Measurements from ENCODE around the gene PCED1B.
"Not testable (repeated sequence)": the region's sequence is repeated elsewhere in the genome, so short reads cannot be mapped to it uniquely, and the experiment has no call there.

The PCED1B gene

DNA sequence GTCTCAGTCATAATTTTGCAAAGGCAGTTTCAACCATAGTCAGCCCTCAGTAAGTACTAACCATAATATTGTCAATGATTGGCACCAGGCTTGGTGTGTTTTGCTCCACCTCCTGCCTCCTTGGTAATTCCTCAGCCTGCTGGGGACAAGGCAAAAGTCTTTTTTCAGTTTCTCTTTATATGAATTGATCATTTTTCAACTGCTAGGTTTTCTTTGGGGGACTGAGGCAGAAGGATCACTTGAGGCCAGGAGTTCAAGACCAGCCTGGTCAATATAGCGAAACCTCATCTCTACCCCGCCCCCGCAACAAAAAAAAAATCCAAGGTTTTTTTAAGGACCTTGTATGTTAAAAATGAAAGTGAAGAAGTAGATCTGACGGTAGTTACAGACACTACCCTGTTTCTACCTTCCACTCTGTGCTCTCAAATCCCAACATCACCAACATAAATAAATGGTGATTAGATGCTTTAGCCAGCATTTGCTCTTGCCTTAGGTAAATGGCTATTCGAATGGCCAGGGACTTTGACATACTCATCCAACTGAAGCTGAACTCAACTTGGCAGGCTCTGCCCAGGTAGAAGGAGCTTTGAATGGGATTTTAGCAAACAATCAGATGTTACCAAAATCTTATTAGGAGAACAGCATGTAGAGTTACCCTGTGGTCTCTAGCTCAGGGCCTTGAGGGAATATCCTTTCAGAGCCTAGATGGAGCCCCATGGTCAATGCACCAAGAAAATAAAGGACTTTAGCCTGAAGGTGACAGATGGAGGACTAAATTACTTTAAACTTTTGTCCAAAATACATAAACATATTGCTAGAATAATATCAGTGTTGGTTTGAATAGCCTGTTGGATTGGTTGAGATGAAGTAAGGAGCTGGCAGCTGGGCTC, 127.3 kb downstream of the PCED1B start:
- DNase-seq (ENCODE audit: low spot score): no peak

DNA sequence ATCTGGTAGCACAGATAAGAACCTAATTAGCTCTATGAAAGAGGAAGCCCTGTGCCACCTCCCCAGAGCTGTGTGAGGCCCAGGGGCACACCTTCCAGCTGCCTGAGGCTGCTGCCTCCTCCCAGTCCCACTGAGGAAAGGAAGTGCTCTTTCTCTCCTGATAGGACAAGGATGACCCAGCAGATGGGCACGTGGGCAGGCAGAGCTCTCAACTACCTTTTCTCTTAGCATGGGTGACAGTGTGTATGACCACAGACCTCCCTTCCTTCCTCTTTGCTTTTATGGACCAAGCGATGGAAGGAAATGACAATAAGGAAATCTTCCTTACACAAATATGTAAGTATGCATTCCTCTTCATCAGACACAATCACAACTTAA, 127.9 kb downstream of the PCED1B start:
- no peak for DNase-seq (ENCODE audit: low spot score)

DNA sequence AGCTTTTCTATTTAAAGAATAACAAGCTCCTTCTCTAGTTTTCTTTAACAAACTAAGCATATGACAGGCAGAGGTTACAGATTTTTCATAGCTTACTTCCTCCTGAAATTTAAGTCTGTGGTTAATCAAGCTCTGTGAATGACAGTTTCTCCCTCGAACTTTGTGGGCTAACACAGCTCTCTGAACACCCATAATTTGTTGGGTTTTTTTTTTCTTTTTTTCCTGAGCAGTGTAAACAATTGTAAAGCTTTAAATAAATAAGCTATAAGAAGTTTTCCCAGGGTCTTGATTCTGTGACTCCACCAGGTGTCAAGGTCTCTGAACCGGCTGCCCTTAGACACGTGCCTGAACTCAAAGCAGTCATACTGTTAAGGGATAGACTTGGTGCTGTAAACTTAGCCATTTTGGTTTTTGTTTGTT, 128.4 kb downstream of the PCED1B start:
- DNase-seq (ENCODE audit: low spot score): no peak

DNA sequence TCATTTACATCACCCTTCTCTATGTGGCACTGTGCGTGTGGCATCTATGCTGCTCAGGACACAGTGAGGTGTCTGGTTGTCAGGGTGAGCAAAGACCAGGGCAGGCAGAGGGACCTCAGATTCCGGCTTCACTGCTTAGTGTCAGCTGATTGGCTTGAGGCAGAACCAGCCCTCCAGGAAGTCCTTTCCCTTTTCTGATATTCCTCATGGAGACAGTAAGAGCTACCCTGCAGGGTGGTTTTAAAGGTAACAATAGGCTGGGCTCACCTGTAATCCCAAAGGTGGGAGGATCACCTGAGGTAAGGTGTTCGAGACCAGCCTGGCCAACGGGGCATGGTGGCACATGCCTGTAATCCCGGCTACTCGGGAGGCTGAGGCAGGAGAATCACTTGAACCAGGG, 129.6 kb downstream of the PCED1B start:
- no peak for DNase-seq (ENCODE audit: low spot score)

DNA sequence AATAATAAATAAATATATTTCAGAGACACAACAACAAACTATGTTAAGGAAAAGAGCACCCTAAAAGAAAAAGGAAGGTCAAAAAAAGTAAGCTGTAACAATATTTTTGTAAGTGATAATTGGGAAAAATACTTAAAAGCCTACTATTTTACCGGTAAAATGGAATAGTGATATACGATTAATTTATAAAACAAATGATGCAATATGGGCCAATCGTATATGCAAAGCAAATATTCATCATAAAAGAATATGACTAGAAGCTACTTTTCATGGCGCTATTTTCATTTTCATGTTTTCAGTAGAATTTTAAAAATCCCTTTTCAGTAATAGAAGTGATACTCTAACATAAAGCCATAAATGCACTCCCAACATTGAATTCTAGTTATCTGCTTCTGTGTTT, 131.4 kb downstream of the PCED1B start:
- no peak for DNase-seq (ENCODE audit: low spot score)

DNA sequence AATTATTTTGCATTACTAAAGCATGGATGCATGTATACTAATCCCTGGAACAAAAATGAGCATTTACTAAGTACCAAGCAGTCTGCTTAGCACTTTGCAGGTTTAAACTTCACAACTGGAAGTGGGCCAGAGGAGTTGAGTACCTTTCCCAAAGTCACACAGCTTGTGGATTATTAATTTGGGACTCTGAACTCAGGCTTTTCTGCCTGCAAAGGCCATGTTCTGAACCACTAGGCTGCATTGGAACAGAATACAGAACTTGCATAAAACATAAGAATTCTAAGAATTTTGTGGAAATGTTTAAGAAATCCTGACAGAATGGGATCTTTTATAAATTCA, 133.2 kb downstream of the PCED1B start:
- no peak for DNase-seq (ENCODE audit: low spot score)

DNA sequence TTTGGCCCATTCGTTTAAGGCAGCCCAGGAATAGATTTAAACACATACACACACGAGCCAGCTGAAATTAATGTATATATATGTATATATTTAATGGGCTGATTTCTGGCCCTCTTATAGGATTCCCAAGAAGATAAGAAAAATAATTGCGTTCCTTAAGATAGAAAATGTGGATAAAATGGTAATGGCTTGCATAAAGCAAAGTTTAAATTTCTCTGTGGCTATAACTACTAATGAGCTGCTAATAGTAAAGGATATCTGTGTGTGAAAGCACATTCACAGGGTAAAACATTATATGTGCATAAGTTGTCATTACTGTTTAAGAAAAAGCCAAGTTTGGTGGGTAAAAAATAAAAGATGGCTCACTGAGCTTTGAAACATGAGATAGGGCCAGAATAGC, 134.0 kb downstream of the PCED1B start:
- no peak for DNase-seq (ENCODE audit: low spot score)

DNA sequence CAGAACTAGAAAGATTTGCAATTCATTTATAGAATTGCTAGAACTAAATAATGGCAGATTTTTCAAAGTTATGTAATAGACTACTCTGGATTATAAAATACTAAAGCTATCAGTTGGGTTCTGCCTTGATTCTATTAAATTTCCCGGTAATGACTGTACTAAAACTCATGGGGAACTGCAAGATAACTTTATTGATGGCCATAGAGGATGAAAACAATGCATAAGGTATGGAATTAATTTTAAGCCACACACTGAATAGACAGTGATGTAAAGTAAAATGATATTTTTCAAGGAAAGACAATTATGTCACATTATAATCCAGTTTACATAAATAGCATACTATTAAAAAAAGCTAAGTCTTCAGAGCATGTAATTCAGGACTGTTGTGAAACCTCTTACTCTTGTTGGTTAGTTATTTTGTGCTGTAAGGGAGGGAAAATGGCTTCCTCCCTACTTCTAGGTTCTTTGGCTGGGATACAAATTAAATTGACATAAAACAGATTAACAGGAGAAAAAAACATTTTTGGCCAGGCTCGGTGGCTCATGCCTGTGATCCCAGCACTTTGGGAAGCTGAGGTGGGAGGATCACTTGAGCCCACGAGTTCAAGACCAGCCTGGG, 134.7 kb downstream of the PCED1B start:
- no peak for DNase-seq (ENCODE audit: low spot score)

DNA sequence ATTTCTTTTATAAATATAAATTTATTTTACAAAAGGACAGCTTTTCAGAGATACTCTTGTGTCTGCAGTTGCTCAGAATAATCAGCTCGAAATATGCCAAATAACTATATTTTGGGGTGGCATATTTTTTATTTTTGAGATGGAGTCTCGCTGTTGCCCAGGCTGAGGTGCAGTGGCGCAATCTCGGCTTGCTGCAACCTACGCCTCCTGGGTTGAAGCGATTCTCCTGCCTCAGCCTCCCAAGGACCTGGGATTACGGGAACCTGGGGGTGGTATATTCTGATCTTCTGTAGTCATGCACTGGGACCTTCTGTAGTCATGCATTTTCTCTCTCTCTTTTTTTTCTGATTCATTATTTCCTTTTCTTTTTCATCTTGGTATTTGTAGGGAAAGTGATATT, 135.3 kb downstream of the PCED1B start:
- no peak for DNase-seq (ENCODE audit: low spot score)

DNA sequence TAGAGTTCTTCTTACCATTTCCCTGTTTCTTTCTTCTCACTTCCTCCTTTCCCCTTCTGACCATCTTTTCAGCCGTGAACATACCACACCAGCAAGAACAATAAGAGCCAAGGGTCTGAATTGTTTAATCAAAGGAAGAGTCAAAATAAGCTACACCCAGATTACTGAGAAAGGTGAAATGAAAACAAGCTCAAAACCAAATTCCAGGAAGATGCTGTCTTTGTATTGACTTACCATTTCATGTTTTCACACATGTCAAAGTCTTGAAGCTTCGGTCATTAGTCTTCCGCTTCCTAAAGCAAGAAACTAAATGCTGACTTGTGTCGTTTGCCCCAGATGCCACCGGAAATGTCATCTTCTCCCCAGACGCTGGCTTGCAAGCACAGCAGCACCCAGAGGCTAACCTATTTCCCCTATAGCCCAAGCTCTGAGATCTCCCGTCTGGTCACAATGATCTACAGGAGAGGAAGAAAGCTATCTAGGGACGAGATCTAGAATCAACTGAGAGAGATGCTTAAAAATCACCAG, 136.8 kb downstream of the PCED1B start:
- no peak for DNase-seq (ENCODE audit: low spot score)

DNA sequence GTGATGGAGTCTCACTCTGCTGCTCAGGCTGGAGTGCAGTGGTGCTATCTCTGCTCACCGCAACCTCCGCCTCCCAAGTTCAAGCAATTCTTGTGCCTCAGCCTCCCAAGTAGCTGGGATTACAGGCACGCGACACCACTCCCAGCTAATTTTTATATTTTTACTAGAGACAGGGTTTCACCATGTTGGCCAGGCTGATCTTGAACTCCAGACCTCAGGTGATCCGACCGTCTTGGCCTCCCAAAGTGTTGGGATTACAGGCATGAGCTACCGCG, 138.1 kb downstream of the PCED1B start:
- DNase-seq (ENCODE audit: low spot score): not testable (repeated sequence)

DNA sequence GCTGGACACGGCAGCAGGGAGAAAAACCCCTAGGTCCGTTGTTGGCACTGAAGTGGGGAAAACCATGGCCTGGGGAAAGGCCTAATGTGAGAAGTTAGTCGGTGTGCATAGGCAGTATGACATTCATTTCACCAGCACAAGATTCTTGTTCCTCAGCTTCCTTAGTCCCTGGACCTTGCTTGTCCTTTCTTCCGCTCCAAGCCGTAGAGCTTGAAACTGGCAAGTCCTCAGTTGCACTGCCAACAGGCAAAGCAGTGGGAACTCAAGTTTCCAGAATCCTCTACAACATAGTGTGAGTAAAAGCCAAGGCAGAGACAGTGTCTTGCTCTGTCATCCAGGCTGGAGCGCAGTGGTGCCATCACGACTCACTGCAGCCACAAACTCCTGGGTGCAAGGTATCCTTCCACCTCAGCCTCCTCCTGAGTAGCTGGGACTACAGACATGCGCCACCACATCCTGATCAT, 138.8 kb downstream of the PCED1B start:
- DNase-seq (ENCODE audit: low spot score): no peak

DNA sequence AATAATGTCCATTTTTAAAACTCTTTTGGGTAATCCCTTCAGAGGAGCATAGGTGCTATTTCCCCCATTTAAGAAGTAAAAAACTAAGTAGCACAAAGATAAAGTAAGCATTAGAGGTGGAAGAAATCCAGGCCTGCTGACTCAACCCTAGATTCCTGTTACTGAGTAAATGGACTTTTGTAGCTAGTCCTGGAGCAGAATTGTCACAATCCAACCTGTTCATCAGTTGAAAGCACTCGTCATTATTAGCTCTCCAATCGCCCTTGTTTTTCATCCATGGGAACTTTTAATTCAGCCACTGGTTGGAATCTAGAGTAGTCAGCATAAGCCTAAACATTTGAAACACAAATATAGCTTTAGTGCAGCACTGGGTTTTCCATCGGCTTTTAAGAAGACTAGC, 139.8 kb downstream of the PCED1B start:
- no peak for DNase-seq (ENCODE audit: low spot score)

DNA sequence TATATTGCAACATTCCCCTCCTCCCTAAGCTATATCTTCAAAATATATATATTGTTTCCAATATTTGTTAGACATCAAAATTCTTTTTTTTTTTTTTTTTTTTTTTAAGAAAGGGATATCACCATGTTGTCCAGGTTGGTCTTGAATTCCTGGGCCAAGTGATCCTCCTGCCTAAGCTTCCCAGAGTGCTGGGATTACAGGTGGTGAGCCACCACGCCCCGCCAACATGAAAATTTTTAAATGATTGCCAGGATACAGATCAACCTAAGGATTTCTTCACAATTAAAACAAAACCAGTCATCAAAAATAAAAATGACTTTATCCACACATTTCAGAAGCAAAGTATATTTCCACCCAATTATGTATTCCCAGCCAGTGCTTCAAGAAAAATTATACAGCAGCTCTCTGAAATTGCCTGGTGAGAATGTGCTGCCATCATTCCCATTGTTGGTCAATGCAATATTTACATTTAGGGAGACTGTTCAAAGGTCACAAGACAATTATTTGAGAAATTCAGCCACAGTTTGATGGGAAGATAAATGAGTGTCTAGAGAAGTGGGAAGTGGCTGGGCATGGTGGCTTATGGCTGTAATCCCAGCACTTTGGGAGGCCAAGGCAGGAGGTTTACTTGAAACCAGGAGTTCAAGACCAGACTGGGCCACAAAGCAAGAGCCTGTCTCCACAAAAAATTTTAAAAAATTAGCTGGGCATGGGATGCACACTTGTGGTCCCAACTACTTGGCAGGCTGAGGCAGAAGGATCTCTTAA, 142.0 kb downstream of the PCED1B start:
- no peak for DNase-seq (ENCODE audit: low spot score)

DNA sequence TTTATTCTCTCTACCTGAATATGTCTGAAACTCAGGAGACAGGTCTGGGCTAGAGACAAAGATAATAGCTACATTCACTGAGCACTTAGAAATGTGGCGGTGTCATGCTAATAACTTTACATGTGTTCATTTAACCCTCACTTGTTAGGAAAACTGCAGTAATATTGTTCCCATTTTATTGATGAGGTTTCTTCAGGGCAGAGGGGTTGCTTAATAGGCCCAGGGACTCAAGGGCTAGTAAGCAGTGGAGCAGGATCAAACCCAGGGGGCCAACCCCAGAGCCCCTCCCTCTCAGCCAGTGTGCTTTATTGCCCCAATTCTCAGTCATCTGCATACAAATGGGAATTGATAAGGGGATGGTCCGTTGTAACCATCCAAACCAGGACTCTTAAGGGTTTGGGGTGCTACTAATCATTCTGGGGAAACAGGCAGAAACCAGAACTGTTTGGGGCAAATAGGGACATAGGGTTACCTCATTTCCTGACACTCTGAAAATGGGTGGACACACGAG, 143.2 kb downstream of the PCED1B start:
- DNase-seq (ENCODE audit: low spot score): no peak

DNA sequence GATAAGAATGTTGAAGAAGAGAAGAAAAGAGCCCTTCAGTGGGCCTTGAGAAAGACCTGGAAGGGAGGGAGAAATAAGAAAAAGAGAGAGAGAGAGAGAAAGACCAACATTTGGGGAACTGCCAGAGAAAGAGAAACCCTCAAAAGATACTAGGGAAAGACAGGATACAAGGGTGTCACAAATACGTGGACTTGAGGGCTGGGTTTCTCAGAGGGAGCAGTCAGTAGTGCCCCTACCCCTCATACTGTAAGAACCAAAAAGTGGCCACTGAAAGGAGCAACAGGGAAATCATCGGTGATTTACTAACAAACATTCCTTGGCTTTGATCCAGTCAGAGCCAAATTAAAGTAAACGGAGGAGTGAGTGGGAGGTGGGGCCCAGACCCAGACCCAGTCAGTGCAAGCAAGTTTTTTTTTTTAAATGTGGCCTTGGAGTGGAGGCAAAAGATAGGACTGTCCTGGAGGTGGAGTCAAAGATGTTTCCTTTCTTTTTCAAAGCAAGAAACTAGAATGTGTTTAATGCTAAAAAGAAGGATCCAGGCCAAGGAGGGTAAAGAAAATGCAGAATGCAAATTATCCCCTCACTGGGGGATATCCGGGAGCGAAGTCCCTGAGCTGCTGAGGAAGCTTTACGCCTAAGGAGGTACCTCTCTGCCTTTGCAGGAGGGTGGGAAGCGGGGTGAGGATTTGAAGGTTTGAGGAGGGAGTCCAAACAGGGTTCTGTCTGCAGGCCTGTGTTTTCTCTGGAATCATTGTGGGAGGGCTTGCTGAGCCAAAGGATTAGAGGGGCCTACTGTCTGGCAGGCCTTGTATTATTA, 143.8 kb downstream of the PCED1B start:
- DNase-seq (ENCODE audit: low spot score): no peak

DNA sequence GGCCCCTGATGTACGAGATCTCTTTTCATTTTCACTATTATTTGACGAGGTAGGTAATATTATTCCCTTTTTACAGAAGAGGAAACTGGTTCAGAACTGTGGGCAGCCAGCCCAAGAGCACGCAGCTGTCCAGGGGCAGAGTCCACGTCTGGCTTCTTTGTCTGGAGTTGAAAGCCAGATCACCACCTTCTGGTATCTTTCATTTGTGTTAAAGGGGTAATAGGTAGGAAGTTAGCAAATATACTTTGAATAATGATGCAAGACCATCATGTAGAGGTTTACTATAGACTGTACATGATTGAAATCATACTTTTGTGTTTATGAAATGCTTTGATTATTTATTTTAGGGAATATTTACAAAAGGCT, 144.4 kb downstream of the PCED1B start:
- DNase-seq (ENCODE audit: low spot score): no peak

DNA sequence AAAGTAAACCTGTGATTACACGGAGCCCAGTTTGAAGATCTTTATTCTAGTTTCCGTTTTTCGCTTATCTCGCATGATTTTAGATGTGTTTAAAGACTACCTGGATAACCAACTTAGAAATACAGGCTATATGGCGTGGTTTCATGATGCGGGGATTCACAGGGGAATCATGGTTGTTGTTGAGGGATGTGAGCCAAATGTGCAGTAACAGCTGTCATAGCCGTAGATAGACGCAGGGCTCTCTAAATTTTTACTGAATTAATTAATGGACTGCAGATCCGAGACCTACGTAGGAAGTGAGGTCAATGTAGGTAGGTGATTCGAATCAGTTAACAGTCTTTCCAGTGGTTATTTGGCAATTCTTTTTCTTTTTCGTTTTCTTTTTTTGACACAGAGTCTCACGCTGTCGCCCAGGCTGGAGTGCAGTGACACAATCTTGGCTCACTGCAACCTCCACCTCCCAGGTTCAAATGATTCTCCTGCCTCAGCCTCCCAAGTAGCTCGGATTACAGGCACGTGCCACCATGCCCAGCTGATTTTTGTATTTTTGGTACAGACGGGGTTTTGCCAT, 145.2 kb downstream of the PCED1B start:
- no peak for DNase-seq (ENCODE audit: low spot score)

DNA sequence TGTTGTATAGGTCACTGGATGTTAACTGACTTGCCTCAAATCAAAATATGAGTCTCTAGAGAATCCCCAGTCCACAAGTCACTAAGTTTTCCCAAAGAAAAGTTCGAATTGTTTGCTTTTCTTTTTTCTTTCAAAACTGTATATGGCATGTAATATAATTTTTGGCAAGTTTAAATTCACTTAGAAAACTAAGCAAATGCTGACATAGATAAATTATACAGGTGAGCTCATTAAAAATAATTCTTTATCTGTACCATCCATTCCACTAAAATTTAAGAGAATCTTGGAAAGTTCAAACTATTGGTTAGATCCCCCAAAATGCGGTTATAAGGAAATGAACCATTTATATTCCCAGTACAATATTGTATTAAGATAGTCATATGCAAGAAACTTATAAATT, 145.9 kb downstream of the PCED1B start:
- DNase-seq (ENCODE audit: low spot score): no peak

DNA sequence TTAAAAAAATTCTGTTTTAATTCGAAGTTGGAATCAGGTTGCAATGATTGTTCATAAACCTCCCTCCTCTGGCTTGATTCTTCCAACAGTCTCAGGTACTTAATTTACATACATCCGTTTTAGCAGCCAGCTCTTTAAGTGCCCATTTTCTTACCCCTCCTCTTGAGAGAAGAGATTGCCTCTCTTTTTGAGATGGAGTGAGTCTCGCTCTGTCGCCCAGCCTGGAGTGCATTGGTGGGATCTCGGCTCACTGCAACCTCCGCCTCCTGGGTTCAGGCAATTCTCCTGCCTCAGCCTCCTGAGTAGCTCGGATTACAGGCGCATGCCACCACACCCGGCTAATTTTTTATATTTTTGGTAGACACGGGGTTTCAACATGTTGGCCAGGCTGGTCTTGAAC, 146.8 kb downstream of the PCED1B start:
- DNase-seq (ENCODE audit: low spot score): no peak

DNA sequence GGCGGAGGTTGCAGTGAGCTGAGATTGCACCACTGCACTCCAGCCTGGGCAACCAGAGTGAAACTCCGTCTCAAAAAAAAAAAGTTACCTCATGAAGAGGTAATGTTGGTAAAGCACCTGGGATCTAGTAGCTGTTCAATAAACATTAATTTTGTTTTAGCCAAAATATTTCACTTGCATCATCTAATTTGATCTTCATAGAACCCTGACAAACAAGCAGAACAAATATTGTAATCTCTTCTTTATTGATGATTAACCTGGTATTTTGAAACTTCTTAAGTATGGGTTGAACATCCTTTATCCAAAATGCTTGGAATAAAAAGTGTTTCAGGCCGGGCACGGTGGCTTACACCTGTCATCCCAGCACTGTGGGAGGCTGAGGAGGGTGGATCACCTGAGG, 149.4 kb downstream of the PCED1B start:
- DNase-seq (ENCODE audit: low spot score): no peak
